SH-SY5Y (cell line): ENCODE data around the gene EXOC5.

ENCODE experiments used
- GATA2 ChIP-seq: IDR thresholded peaks from 2 replicates; pipeline ENCODE4 v1.6.1; 2011; ENCODE audit warnings: mild to moderate bottlenecking, low read depth, low read length
- GATA3 ChIP-seq: IDR thresholded peaks from 2 replicates; pipeline ENCODE4 v1.6.1; 2011; ENCODE audit warnings: low read depth, mild to moderate bottlenecking, low read length, moderate library complexity

The EXOC5 gene

GRCh38 chr14:57268161-57269069, at the start of gene EXOC5, which contains the start of gene AP5M1:
EXOC5 (minus strand) TSS chr14:57268905; CDS start chr14:57268648, 257 bp downstream.
AP5M1 (plus strand) TSS chr14:57268971; CDS start chr14:57269315, 344 bp downstream.
- TF ChIP-seq GATA3 (no peak), GATA2 (no peak)

DNA sequence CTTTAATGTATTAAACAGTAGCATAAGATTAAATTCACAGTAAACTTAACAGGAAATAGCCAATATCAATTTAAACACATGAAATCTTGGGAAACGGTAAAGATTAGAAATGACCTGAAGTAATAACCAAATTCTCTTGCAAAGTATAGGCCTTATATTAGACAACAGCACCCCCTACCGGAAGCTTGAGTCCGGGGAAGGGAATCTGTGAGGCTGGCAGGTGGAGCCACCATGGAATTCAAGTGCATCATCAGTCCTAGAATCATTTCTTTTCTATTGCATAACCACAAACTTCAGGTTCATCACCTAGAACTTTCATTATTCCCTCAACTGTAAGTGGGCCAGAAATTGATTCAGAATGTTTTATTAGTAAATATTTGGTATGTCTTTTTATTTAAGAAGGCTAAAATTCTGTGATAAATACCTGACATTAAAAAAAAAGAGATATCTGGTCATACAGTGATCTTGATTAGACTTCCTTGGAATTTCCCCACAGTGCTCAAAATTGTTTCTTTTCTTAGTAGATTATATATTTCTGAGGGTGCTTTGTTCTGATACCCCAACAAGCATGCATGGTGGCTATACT, 48.6 kb upstream of the EXOC5 start:
- TF ChIP-seq GATA3 (no peak), GATA2 (no peak)

DNA sequence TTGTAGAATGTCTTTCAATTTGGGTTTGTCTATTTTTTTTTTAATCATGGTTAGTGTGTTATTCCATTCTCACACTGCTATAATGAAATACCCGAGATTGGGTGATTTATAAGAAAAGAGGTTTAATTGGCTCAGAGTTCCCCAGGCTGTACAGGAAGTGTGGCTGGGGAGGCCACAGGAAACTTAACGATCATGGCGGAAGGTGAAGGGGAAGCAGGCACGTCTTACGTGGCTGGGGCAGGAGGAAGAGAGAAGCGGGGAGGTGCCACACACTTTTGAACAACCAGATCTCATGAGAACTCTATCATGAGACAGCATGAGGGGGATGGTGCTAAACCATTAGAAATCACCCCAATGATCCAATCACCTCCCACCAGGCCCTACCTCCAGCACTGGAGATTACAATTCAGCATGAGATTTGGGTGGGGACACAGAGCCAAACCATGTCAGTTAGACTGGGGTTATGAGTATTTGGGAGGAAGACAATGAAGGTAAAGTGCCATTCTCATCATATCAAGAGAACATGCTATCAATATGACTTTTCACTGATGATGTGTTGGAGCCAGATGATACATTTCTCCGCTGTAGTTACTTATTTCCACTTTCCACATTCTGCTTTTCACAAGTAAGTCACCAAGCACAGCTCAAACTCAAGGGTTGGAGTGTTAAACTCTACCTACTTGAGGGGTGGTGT, 45.8 kb upstream of the EXOC5 start:
- TF ChIP-seq GATA2 (no peak), GATA3 (no peak)

DNA sequence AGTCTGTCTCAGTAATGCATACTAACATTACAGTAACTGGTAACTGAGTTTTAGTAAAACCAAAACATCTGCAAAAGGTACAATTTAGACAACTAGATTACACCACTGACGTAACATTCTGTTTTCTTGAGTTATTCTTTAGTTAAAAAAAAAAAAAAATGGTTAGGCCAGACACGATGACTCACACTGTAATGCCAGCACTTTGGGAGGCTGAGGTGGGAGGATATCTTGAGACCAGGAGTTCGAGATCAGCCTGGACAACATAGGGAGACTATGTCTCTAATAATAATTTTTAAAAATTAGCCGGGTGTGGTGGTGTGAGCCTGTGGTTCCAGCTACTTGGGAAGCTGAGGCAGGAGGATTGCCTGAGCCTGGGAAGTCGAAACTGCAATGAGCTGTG, 34.2 kb upstream of the EXOC5 start:
- no peak for TF ChIP-seq GATA3
- TF ChIP-seq GATA2 = no peak

GRCh38 chr14:57299511-57299910, 30.8 kb upstream of the EXOC5 start:
- TF ChIP-seq GATA2 = no peak
- no peak for TF ChIP-seq GATA3

GRCh38 chr14:57297852-57298251, 29.1 kb upstream of the EXOC5 start:
- TF ChIP-seq GATA3 = no peak
- no peak for TF ChIP-seq GATA2

- TF ChIP-seq GATA3 = no peak
- no peak for TF ChIP-seq GATA2
Measured at GRCh38 chr14:57295239-57295638, 26.5 kb upstream of the EXOC5 start.

- TF ChIP-seq GATA3 = no peak
- TF ChIP-seq GATA2 = no peak
Measured at GRCh38 chr14:57293866-57294837, 25.4 kb upstream of the EXOC5 start.

GRCh38 chr14:57291692-57292647, 23.3 kb upstream of the EXOC5 start:
- no peak for TF ChIP-seq GATA3
- TF ChIP-seq GATA2 = no peak

GRCh38 chr14:57290751-57291150, 22.0 kb upstream of the EXOC5 start:
- TF ChIP-seq GATA2 (no peak), GATA3 (no peak)

DNA sequence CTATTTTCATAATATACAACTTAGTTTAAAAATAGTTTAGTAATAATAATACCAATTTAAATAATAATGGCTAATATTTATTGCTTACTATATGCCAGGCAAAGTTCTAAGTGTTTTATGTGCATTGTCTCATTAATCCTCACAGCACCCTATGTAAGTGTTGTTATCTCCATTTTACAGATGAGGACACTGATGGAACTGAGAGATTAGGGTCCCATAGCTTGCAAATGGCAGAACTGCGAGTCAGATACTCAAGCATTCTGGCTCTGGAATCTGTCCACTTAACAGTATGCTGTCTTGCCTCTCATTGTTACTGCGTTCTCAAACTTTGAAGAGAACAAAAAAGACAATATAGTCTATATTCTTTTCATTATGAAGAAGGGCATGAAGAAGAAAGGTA, 19.0 kb upstream of the EXOC5 start:
- TF ChIP-seq GATA2 = no peak
- no peak for TF ChIP-seq GATA3

DNA sequence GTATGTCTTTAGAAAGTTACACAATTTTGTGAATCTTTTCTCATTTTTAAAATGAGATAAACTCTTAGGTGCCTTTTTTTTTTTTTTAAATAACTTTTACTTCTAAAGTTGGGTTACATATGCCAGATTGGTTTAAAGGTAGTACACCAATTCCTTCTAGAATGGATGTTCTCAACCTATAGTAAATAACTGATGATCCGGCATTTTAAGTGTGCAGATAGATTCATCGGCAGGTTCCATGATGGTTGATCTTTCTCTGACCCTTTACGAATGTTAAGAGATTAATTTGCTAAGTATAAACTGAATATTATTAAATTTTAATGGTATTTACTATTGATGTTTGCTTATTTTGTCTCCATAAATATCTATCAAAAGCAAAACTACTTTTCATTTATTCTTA, 8.4 kb upstream of the EXOC5 start:
- no peak for TF ChIP-seq GATA2

DNA sequence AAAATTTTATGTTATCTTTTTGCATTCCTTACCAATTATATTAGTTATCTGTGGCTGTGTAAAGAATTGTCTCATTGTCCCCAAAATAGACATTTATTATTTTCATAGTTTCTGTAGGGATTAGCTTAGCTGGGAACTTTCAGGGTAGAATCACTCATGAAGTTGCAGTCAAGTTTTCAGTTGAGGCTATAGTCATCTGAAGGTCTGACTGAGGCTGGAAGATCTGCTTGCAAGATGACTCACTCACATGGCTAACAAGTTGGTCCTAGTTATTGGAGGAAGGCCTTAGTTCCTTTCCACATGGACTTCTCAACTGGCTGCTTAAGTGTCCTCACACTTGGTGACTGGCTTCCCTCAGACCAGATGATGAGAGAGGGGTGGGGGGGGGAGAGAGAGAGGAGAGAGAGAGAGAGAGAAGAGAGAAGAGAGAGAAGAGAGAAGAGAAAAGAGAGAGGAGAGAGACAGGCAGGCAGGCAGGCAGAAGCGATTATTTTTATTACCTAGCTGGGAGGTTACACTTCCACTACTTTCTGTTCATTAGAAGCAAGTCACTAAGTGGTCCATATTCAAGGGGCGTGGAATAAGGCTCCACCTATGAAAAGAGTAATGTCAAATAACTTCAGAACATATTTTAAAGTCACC, 6.4 kb upstream of the EXOC5 start:
- TF ChIP-seq GATA2 (no peak), GATA3 (no peak)
